AG09309 (cell line): ENCODE results near the gene ADPGK.

Experiments used
- DNase-seq: peaks from one replicate; pipeline ENCODE4 v3.0.0-alpha.2; 2010; ENCODE audit warnings: low read depth
- H3K4me3 ChIP-seq: 2 replicates; pipeline ENCODE4 v1.5.1; 2011; ENCODE audit warnings: mild to moderate bottlenecking, low read depth, low read length, moderate library complexity; ENCODE audit not compliant: control insufficient read depth
- TF ChIP-seq, protein P1 (sequence below): IDR thresholded peaks from 2 replicates; pipeline ENCODE4 v1.5.1; 2011; ENCODE audit warnings: mild to moderate bottlenecking, low read depth, low read length, inconsistent platforms; ENCODE audit not compliant: insufficient read depth, control insufficient read depth; ENCODE audit errors: missing control alignments

The ADPGK gene

DNA sequence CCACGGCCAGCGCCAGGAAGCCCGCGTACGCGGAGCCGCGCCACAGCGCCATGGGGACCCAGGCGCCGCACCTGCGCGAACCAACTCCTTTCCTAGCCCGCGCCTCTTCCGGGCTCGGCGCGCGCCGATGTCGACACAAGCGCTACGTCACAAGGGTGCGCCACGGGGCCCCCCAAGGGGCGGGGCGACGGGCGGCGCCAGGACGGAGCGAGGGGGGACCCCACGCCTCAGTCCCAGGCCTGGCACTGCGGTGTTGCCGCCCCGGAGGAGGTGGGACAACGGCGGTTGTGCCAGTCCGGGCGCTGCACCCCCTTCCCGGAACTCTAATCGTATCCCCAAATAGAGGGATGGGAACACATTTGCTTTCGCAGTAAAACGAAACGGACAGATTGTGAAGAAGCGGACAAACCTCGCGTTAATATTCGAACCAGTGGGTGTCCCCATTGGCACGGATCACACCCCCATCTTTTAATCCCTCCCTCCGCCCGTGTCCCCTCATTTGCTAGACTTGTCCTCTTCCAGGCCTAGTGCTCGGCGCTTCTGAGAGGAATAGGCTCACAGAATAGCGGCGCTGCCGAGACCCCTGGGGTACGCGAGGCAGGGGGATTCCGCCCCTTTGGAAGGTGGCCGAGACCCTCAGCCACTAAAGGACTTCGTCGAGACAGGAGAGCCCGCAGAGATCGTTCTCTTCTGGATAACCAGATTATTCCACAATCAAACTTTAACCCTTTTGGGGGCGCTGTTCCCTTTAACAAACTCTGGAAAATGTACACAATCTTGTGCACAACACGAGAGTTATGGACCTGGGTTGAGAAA, at the start of gene ADPGK:
TSS of gene ADPGK (minus strand) at position 119 of the 816 bp plus-strand sequence. CDS start at position 52, 67 bp downstream.
- DNase-seq = peak; percentile 66
- peak within 1 kb of the TSS; percentile 76 for H3K4me3 ChIP-seq

DNA sequence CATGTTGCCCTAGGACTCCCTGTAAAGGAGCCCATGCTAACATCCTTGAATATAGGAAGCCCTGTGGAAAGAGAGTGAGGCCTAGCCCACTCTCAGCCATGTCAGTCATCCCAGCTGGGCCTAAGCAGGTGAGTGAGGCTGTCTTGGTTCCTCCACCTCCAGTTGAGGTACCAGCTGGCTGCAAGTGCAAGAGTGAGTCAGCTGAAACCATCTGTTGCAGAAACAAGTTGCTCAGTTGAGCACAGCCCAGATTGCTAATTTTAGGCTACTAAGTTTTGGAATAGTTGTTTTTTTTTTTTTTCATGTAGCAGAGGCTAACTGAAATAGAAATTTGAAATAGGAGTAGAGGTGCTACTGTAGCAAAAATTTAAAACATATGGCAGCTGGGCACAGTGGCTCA, 43.7 kb upstream of the ADPGK start:
- no peak for DNase-seq
- TF ChIP-seq, protein P1, sequence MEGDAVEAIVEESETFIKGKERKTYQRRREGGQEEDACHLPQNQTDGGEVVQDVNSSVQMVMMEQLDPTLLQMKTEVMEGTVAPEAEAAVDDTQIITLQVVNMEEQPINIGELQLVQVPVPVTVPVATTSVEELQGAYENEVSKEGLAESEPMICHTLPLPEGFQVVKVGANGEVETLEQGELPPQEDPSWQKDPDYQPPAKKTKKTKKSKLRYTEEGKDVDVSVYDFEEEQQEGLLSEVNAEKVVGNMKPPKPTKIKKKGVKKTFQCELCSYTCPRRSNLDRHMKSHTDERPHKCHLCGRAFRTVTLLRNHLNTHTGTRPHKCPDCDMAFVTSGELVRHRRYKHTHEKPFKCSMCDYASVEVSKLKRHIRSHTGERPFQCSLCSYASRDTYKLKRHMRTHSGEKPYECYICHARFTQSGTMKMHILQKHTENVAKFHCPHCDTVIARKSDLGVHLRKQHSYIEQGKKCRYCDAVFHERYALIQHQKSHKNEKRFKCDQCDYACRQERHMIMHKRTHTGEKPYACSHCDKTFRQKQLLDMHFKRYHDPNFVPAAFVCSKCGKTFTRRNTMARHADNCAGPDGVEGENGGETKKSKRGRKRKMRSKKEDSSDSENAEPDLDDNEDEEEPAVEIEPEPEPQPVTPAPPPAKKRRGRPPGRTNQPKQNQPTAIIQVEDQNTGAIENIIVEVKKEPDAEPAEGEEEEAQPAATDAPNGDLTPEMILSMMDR = no peak

More for the DNA sequence above, at the start of gene ADPGK:
- TF ChIP-seq, protein P1 = peak; percentile 58

DNA sequence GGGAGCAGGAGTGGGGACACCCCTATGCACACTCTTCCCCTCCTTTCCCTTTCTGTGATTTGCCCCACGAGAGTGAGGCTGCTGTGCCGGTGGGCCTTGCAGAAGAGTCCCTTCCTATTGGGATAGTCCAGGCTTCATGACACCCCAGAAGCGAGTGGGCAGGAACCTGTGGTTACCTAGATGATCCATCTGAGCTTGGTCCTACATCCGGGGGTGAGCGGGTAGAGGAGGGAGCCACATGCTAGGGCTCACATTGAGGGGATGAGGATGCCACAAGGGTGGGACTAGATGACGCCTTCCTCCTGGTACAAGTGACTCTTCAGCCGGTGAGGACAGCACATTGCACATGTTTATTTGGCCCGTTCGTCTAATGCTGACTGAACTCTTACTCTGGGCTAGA, 43.1 kb upstream of the ADPGK start:
- no peak for DNase-seq
- H3K4me3 ChIP-seq = no peak overlapping the region
- TF ChIP-seq, protein P1 = no peak

More for the DNA sequence above, 43.7 kb upstream of the ADPGK start:
- H3K4me3 ChIP-seq = no peak overlapping the region

DNA sequence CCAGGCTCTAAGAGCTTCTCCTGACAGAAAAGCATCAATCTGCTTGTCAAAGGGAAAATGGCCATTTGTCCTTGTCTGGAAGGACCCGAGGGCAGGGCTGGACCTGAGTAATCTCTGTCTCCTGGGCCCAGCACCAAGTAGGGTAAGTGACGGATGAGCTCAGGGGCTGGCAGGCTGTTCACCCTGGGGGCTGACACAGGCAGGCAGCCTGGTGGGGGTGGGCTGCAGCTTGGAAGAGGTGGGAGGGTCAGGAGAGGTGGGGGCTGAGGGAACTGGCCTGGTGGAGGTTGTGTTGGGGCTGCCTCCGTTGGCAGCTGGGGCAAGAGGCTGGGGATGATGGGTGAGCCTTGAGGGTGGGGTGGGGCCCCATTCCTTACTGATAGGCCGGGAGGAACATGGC, 42.3 kb upstream of the ADPGK start:
- no peak for DNase-seq
- TF ChIP-seq, protein P1 = no peak
- no peak overlapping the region for H3K4me3 ChIP-seq

DNA sequence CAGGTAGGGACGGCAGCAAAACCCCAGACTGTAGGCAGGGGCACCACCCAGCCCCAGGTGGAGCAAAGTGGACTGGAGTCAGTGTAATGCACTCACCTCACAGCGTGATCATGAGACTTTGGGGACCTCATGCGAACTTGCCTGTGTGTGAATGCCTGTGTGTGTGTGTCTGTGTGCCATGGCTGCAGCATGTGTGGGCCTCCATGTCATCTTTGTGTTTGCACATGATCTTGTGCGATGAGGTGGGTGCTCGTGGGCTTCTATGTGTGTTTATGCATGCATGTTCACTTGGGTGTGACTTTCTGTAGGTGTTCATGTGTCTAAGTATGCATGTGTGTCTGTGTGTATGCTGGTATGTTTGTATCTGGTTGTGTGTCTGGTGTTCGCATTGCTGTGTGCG, 41.2 kb upstream of the ADPGK start:
- no peak overlapping the region for H3K4me3 ChIP-seq
- TF ChIP-seq, protein P1 = no peak
- no peak for DNase-seq

DNA sequence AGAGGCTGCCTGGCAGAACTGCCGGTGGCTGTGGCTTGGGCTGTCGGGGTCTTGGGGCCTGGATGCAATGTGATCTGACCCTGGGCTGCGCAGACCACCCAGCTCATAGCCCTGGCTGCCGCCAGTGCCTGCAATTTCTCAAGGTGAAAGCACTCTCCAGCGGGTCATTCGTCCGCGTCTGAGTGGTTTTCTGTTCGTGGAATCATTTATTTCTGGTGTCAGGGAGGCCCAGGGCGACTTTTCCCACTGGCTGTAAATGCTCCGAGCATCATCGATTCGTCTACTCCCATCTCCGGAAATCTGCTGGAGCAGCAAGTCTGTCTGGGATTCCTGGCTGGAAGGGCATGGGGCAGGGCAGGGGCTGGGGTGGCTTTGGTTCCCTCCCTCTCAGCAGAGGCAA, 40.6 kb upstream of the ADPGK start:
- TF ChIP-seq, protein P1 = no peak
- H3K4me3 ChIP-seq = no peak overlapping the region
- DNase-seq = no peak
